K562 (cell line): ENCODE data around the gene DVL3. TPM values are rescaled to one million over a fixed set of nuclear protein-coding genes. Genes with fewer than 3 reads are reported as not detected.

Experiments
- ATAC-seq: fragments of 200-7000 bp; cut with Tn5 transposase; 3 replicates; pipeline ENCODE4 v1.9.1; 2020; ENCODE audit warnings: moderate library complexity
- BruUV-seq: library from RNA; stranded (reverse); fragments of 400-500 nt; replicated peaks from 2 replicates; lab custom pipeline; 2021; lab: Mats Ljungman, UMichigan
- CTCF ChIA-PET: fragments of 300-600 bp; formaldehyde crosslinking; extraction: SDS; loops from one replicate; lab custom pipeline; 2021; ENCODE audit warnings: low intra/inter-chr PET ratio; lab: Yijun Ruan, JAX
- POLR2A ChIA-PET: fragments of 300-600, 350-650 bp; sonication (Branson Sonifier 250); formaldehyde crosslinking; extraction: SDS; loops from one replicate; lab custom pipeline; 2021; ENCODE audit warnings: antibody characterized with exemption, inconsistent platforms; lab: Yijun Ruan, JAX
- DNase-seq, 4 experiments: peaks; one replicate each; pipeline versions ENCODE4 v3.0.0 to v3.0.0-alpha.2; 2011 to 2018; ENCODE audit warnings: low spot score in 3 of 4, mixed read lengths in 3 of 4; ENCODE audit errors: extremely low read depth in 1 of 4
- FAIRE-seq: peaks from 2 replicates; lab custom pipeline; 2011; peaks lifted over from hg19 to GRCh38; lab: Jason Lieb, UNC
- H2AFZ ChIP-seq: 2 replicates; pipeline ENCODE4 v1.6.0; 2011; ENCODE audit warnings: low read depth, low read length, control low read depth, inconsistent platforms
- H3K27ac ChIP-seq: fragments of 200-600 bp; 3 replicates; pipeline ENCODE4 v1.8.0; 2011; ENCODE audit warnings: low read depth, mild to moderate bottlenecking, control low read depth, inconsistent platforms, low read length, moderate library complexity, mixed read lengths; ENCODE audit errors: extremely low read depth
- H3K27me3 ChIP-seq, 2 experiments: fragments of 300-600 bp in 1 of 2; 2 replicates in 1 of 2; 3 replicates in 1 of 2; pipeline versions ENCODE4 v1.6.0 to v1.8.0; 2011; ENCODE audit warnings: inconsistent platforms in 2 of 2, low read length in 2 of 2, mild to moderate bottlenecking in 1 of 2, mixed read lengths in 1 of 2, moderate library complexity in 1 of 2; ENCODE audit not compliant: control insufficient read depth in 2 of 2, insufficient read depth in 2 of 2
- H3K36me3 ChIP-seq: fragments of 300-600 bp; 3 replicates; pipeline ENCODE4 v1.8.0; 2011; ENCODE audit warnings: mild to moderate bottlenecking, low read length, inconsistent platforms; ENCODE audit not compliant: control insufficient read depth, insufficient read depth
- H3K4me1 ChIP-seq, 2 experiments: fragments of 200-600 bp in 1 of 2; replicated peaks in 1 of 2; 2 replicates in 1 of 2; 3 replicates in 1 of 2; pipeline versions ENCODE4 v1.5.1 to v1.8.0; 2011; ENCODE audit warnings: inconsistent platforms in 2 of 2, low read length in 2 of 2, mild to moderate bottlenecking in 1 of 2, mixed read lengths in 1 of 2, moderate library complexity in 1 of 2; ENCODE audit not compliant: control insufficient read depth in 2 of 2, insufficient read depth in 2 of 2
- H3K4me2 ChIP-seq: 2 replicates; pipeline ENCODE4 v1.6.1; 2011; ENCODE audit warnings: low read length, control low read depth, inconsistent platforms, mixed read lengths; ENCODE audit not compliant: insufficient read depth
- H3K4me3 ChIP-seq: fragments of 200-600 bp; sonication (generic), shearing (Covaris generic); 2 replicates; pipeline ENCODE4 v1.5.1; 2016; ENCODE audit warnings: control low read depth, inconsistent platforms
- H3K79me2 ChIP-seq: fragments of 200-600 bp; 3 replicates; pipeline ENCODE4 v1.8.0; 2011; ENCODE audit warnings: low read length, inconsistent platforms; ENCODE audit not compliant: control insufficient read depth, insufficient read depth
- H3K9ac ChIP-seq, 2 experiments: 2 replicates each; pipeline versions ENCODE4 v1.6.0 to v1.6.1; 2011; ENCODE audit warnings: low read depth in 2 of 2, low read length in 2 of 2, control low read depth in 1 of 2, inconsistent platforms in 1 of 2, mild to moderate bottlenecking in 1 of 2, mixed read lengths in 1 of 2; ENCODE audit not compliant: insufficient read depth in 1 of 2
- H3K9me1 ChIP-seq: one replicate; pipeline ENCODE4 v1.6.0; 2011; ENCODE audit warnings: inconsistent platforms, mild to moderate bottlenecking, low read length, moderate library complexity; ENCODE audit not compliant: control insufficient read depth, insufficient read depth
- H3K9me3 ChIP-seq: replicated peaks from 2 replicates; pipeline ENCODE4 v1.5.1; 2011; ENCODE audit warnings: low read depth, low read length, inconsistent platforms; ENCODE audit not compliant: control insufficient read depth, insufficient read depth
- H4K20me1 ChIP-seq: replicated peaks from 2 replicates; pipeline ENCODE4 v1.6.1; 2011; ENCODE audit warnings: low read length, inconsistent platforms, mixed read lengths; ENCODE audit not compliant: control insufficient read depth, insufficient read depth
- BACH1 ChIP-seq: fragments of 200-800 bp; sonication (Bioruptor generic); IDR thresholded peaks from 2 replicates; pipeline ENCODE4 v1.6.1; 2016; ENCODE audit warnings: missing genetic modification characterization, missing compliant biosample characterization
- CREB1 ChIP-seq, 2 experiments: sonication (generic) in 1 of 2; formaldehyde crosslinking in 1 of 2; IDR thresholded peaks; 2 replicates each; pipeline versions ENCODE4 v1.6.1 to v1.8.0; 2012 to 2022; ENCODE audit warnings: inconsistent platforms in 1 of 2, mild to moderate bottlenecking in 1 of 2, missing genetic modification reagents in 1 of 2, moderate library complexity in 1 of 2
- FOXJ2 ChIP-seq: fragments of 200-800 bp; sonication (Bioruptor generic); IDR thresholded peaks from 2 replicates; pipeline ENCODE4 v1.6.1; 2016; ENCODE audit warnings: missing genetic modification characterization, missing compliant biosample characterization
- NELFE ChIP-seq: IDR thresholded peaks from 2 replicates; pipeline ENCODE4 v1.6.1; 2011; ENCODE audit warnings: mild to moderate bottlenecking; ENCODE audit not compliant: insufficient read depth, insufficient read length
- NR2C1 ChIP-seq, 2 experiments: fragments of 450-650 bp; IDR thresholded peaks; 2 replicates each; pipeline ENCODE4 v1.6.1; 2017; ENCODE audit warnings: mild to moderate bottlenecking in 2 of 2, antibody characterized with exemption in 1 of 2, inconsistent platforms in 1 of 2, missing compliant biosample characterization in 1 of 2, missing genetic modification characterization in 1 of 2
- POU5F1 ChIP-seq: fragments of 150-350 bp; IDR thresholded peaks from 2 replicates; pipeline ENCODE4 v1.6.1; 2014; ENCODE audit warnings: borderline replicate concordance, low read length, low read depth, mild to moderate bottlenecking; ENCODE audit not compliant: partially characterized antibody
- RAD21 ChIP-seq, 2 experiments: fragments of 250-450 bp in 1 of 2; fragments of 450-650 bp in 1 of 2; sonication (Bioruptor Pico) in 1 of 2; formaldehyde crosslinking in 1 of 2; IDR thresholded peaks in 1 of 2; conservative IDR thresholded peaks in 1 of 2; 2 replicates each; pipeline versions ENCODE4 v1.4.0 to v1.8.0; 2020 to 2022; ENCODE audit warnings: mild to moderate bottlenecking in 2 of 2, moderate library complexity in 1 of 2
- SPI1 ChIP-seq: IDR thresholded peaks from 2 replicates; pipeline ENCODE4 v1.6.1; 2011; ENCODE audit warnings: low read depth, low read length, control low read depth, borderline replicate concordance
- TEAD2 ChIP-seq: fragments of 450-650 bp; IDR thresholded peaks from 2 replicates; pipeline ENCODE4 v1.6.1; 2016; ENCODE audit warnings: missing genetic modification characterization, control low read depth, missing compliant biosample characterization
- ZC3H11A ChIP-seq: IDR thresholded peaks from 2 replicates; pipeline ENCODE4 v1.6.1; 2012; ENCODE audit warnings: low read depth, low read length, improper control_type of control experiment
- ZNF589 ChIP-seq: fragments of 200-800 bp; sonication (Bioruptor generic); IDR thresholded peaks from 2 replicates; pipeline ENCODE4 v1.6.1; 2016; ENCODE audit warnings: low read depth, missing genetic modification characterization, missing compliant biosample characterization
- WGBS: fragments of 100-300 bp; shearing (Covaris generic); methylation state at CpG from one replicate; pipeline ENCODE4 v1.1.6; 2016; ENCODE audit warnings: low coverage, mixed read lengths; ENCODE audit not compliant: insufficient coverage; ENCODE audit errors: missing lambda C conversion rate; 5-methylcytosine and 5-hydroxymethylcytosine counted together
- in situ Hi-C: fragments of 300-500 bp; cut with MboI; formaldehyde crosslinking; loops from 4 replicates; pipeline ENCODE4 v1.15.0; 2018; ENCODE audit warnings: inconsistent platforms, mixed read lengths
- intact Hi-C: fragments of 100-400 bp; cut with micrococcal nuclease; formaldehyde crosslinking; loops from 2 replicates; pipeline ENCODE4 v1.14.2; 2022
- polyA plus RNA-seq, 8 experiments: library from polyadenylated mRNA; depleted of rRNA in 4 of 8; stranded (reverse) in 5 of 8; unstranded in 3 of 8; fragments of >200 nt; fragmentation: Nextera tagmentation in 2 of 8; fragmentation: Illumina TruSeq in 1 of 8; extraction: Ambion mirVana in 2 of 8; extraction: Trizol in 1 of 8; gene quantifications; 2 replicates each; pipeline versions ENCODE4 v1.2.1 to v1.2.3, GENCODE V29; 2011 to 2014; ENCODE audit warnings: inconsistent platforms in 1 of 8, missing spikeins in 1 of 8
- total RNA-seq, 7 experiments: library from RNA; depleted of rRNA in 6 of 7; stranded (reverse); fragments of >200 nt in 6 of 7; fragmentation: Illumina TruSeq in 2 of 7; extraction: Trizol in 2 of 7; gene quantifications; 2 replicates each; pipeline versions ENCODE4 v1.2.1 to v1.2.3, GENCODE V29; 2011 to 2021; ENCODE audit warnings: low replicate concordance in 1 of 7

Gene DVL3
- total and polyA plus RNA-seq, 9 of the 15 experiments (the other 6 are each of a cell fraction or from before 2014, with no cell fraction given): 3.1 to 57.9 (median 20.1) TPM

DNA sequence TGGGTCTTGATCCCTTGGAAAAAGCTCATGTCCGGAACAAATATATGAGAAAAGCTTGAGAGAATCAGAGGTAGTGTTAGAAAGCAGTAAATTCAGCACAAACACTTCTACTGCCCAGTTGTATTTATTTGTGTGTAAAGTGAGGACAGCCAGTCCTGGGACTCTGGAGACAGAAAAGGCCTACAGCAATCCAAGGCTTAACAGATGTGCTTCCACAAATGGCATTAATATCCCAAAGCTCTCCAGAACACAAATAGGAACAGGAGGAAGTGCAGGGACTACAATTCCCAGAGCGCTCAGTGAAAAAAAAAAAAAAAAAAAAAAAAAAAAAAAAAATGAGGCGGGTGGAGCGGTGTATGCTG is 19.1 kb downstream of the DVL3 start:
- intact Hi-C loops: loop anchor here (2.0 to 5.0 kb wide), 3 partner anchors 19 to 123 kb away; partner anchors contain the start of genes DVL3, EIF2B5 and PSMD2
- CTCF ChIA-PET: no interaction called here
- ATAC-seq (no peak), DNase-seq (no peak), FAIRE-seq (no peak)
- no peak for TF ChIP-seq TEAD2 (tag)
- TF ChIP-seq CREB1 (IDR thresholded peaks at IDR 0.05): no peak
- 0 out of 2 replicates have a peak, but pooled peaks have one; percentile 0 for TF ChIP-seq CREB1 (CRISPR knock-in tag; IDR thresholded peaks at IDR 0.05)
- TF ChIP-seq ZNF589: 0 out of 2 replicates have a peak, but pooled peaks have one; percentile 19
- peak; percentile 57; the same call in 1 of the 2 replicates for TF ChIP-seq BACH1
- no peak for TF ChIP-seq RAD21 (CRISPR knock-in tag; conservative IDR thresholded peaks at IDR 0.05 in 1 of 2, IDR thresholded peaks at IDR 0.05 in 1 of 2)
- no peak for TF ChIP-seq NELFE
- TF ChIP-seq NR2C1 (IDR thresholded peaks at IDR 0.05): 0 out of 2 replicates have a peak, but pooled peaks have one; percentile 32
- TF ChIP-seq NR2C1 (tag; IDR thresholded peaks at IDR 0.05): no peak
- peak; percentile 71; the same call in 1 of the 2 replicates for TF ChIP-seq FOXJ2
- TF ChIP-seq SPI1: peak; percentile 62; the same call in 1 of the 2 replicates
- TF ChIP-seq ZC3H11A: peak; percentile 32; the same call in 1 of the 2 replicates
- peak; percentile 58 for TF ChIP-seq POU5F1
- Histone ChIP-seq H3K79me2 (peaks cover 46% of the 10 kb centered on the region), H3K9me1 (no peaks in the 10 kb centered on the region), H3K36me3 (peaks cover 68% of the 10 kb centered on the region), H3K9ac (peak overlapping the region; percentile 4 to 42; a peak in 1 of 4 replicates), H3K4me3 (no peak overlapping the region; the same call in 1 of the 2 replicates), H3K27me3 (no peaks in the 10 kb centered on the region), H2AFZ (peak overlapping the region; percentile 3; the same call in 1 of the 2 replicates), H3K9me3 (no peaks in the 10 kb centered on the region), H3K4me1 (peaks cover 41 to 56% of the 10 kb centered on the region in 2 experiments; a peak in 4 of 5 replicates), H3K4me2 (peak overlapping the region; percentile 48; the same call in 1 of the 2 replicates), H3K27ac (peak overlapping the region; percentile 68), H4K20me1 (peaks cover 17% of the 10 kb centered on the region)
- BruUV-seq: no TSS peak
- in situ Hi-C loops: no loop called here
- POLR2A ChIA-PET: interaction anchor here (0.6 to 3.6 kb wide), 5 partner anchors 10 to 159 kb away, joined by 3 to 27 read pairs (median 3); partner anchors contain the start of gene DVL3
- 16% methylated on average over 4 of the region's 4 CpGs for WGBS
